OCI-LY3 (cell line): ENCODE results near the gene UNC13D.

ENCODE experiments used
- H2AFZ ChIP-seq: fragments of 200-600, 300-600 bp; shearing (Covaris generic); 2 replicates; pipeline ENCODE4 v1.6.0; 2014; ENCODE audit warnings: antibody characterized with exemption, low read depth, low read length
- H3K27ac ChIP-seq: fragments of 200-600, 300-600 bp; sonication (generic); 2 replicates; pipeline ENCODE4 v1.5.1; 2014; ENCODE audit warnings: mild to moderate bottlenecking, low read length, moderate library complexity, mixed read lengths
- H3K27me3 ChIP-seq: fragments of 200-600, 300-600 bp; sonication (generic); 2 replicates; pipeline ENCODE4 v1.6.1; 2014; ENCODE audit warnings: low read depth, low read length, mixed read lengths
- H3K36me3 ChIP-seq: fragments of 200-600, 300-600 bp; sonication (generic); replicated peaks from 2 replicates; pipeline ENCODE3; 2014; ENCODE audit warnings: low read depth, low read length, mixed read lengths
- H3K4me1 ChIP-seq: fragments of 300-600, 200-600 bp; sonication (generic); 2 replicates; pipeline ENCODE4 v1.6.1; 2014; ENCODE audit warnings: low read length, mixed read lengths
- H3K4me2 ChIP-seq: fragments of 200-600, 300-600 bp; sonication (generic); 2 replicates; pipeline ENCODE4 v1.6.1; 2014; ENCODE audit warnings: low read length, mixed read lengths
- H3K4me3 ChIP-seq: fragments of 300-600, 200-600 bp; sonication (generic); 2 replicates; pipeline ENCODE4 v1.5.1; 2014; ENCODE audit warnings: antibody characterized with exemption, mild to moderate bottlenecking, low read length, moderate library complexity
- H3K79me2 ChIP-seq: fragments of 300-600, 200-600 bp; shearing (Covaris generic); 2 replicates; pipeline ENCODE4 v1.6.1; 2014; ENCODE audit warnings: mild to moderate bottlenecking, low read length, mixed read lengths
- H3K9ac ChIP-seq: fragments of 300-600, 200-600 bp; shearing (Covaris generic); 2 replicates; pipeline ENCODE4 v1.6.0; 2014; ENCODE audit warnings: mild to moderate bottlenecking, low read length, moderate library complexity
- H3K9me3 ChIP-seq: fragments of 200-600, 300-600 bp; shearing (Covaris generic); 2 replicates; pipeline ENCODE4 v1.6.1; 2014; ENCODE audit warnings: low read length, mixed read lengths; ENCODE audit not compliant: insufficient read depth
- H4K20me1 ChIP-seq: fragments of 200-600, 300-600 bp; sonication (generic); 2 replicates; pipeline ENCODE4 v1.6.1; 2016; ENCODE audit warnings: low read length, mixed read lengths; ENCODE audit not compliant: insufficient read depth
- CTCF ChIP-seq: fragments of 200-600, 300-600 bp; sonication (generic); IDR thresholded peaks from 2 replicates; pipeline ENCODE4 v1.5.1; 2014; ENCODE audit warnings: antibody characterized with exemption, low read length, low read depth
- EZH2phosphoT487 ChIP-seq: fragments of 200-600 bp; shearing (Covaris generic); IDR thresholded peaks from 2 replicates; pipeline ENCODE4 v1.6.1; 2018; ENCODE audit warnings: antibody characterized with exemption, mixed run types, low read depth

Gene UNC13D

DNA sequence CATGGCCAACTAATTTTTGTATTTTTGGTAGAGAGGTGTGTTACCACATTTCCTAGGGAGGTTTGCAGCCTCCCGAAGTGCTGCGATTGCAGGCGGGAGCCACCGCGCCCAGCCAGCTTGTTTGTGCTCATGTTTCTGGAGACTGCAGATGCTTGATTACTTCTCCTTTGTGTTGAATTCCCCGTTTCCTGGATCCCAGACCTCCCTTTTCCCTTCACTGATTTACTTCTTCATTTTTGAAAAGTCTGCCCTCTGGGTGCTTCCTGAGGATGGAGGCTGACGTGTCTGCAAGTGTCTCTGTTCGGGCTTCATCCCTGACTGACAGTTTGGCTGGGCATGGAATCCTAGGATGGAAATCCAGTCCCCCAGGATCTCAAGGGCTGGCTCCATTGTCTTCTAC is 41.2 kb upstream of the UNC13D start:
- no peaks in the 10 kb centered on the region for H3K9me3 ChIP-seq
- H3K79me2 ChIP-seq = no peaks in the 10 kb centered on the region
- H3K27me3 ChIP-seq = peaks cover 14% of the 10 kb centered on the region
- H3K36me3 ChIP-seq = peaks cover 6% of the 10 kb centered on the region
- H3K27ac ChIP-seq = no peak overlapping the region
- H3K9ac ChIP-seq = no peak overlapping the region
- no peaks in the 10 kb centered on the region for H4K20me1 ChIP-seq
- TF ChIP-seq EZH2phosphoT487 = no peak
- H3K4me1 ChIP-seq = no peaks in the 10 kb centered on the region
- H2AFZ ChIP-seq = no peak overlapping the region
- no peak overlapping the region for H3K4me2 ChIP-seq
- H3K4me3 ChIP-seq = no peak overlapping the region

- H3K36me3 ChIP-seq = peaks cover 2% of the 10 kb centered on the region
- no peak overlapping the region for H3K9ac ChIP-seq
- no peaks in the 10 kb centered on the region for H4K20me1 ChIP-seq
- no peak overlapping the region for H3K27ac ChIP-seq
- H2AFZ ChIP-seq = no peak overlapping the region
- TF ChIP-seq EZH2phosphoT487 (no peak), CTCF (no peak)
- no peaks in the 10 kb centered on the region for H3K79me2 ChIP-seq
- H3K27me3 ChIP-seq = peaks cover 16% of the 10 kb centered on the region
- H3K4me3 ChIP-seq = no peak overlapping the region
- peaks cover 7% of the 10 kb centered on the region; the same call in 1 of the 2 replicates for H3K4me1 ChIP-seq
- H3K9me3 ChIP-seq = no peaks in the 10 kb centered on the region
- no peak overlapping the region for H3K4me2 ChIP-seq
These were observed 37.7 kb upstream of the UNC13D start for GRCh38 chr17:75881678-75882454.

- TF ChIP-seq EZH2phosphoT487 (no peak), CTCF (no peak)
- H3K4me3 ChIP-seq = no peak overlapping the region
- no peak overlapping the region for H3K27ac ChIP-seq
- no peaks in the 10 kb centered on the region for H3K9me3 ChIP-seq
- no peaks in the 10 kb centered on the region for H3K36me3 ChIP-seq
- H4K20me1 ChIP-seq = no peaks in the 10 kb centered on the region
- H3K4me2 ChIP-seq = no peak overlapping the region
- no peak overlapping the region for H2AFZ ChIP-seq
- no peak overlapping the region for H3K9ac ChIP-seq
- no peaks in the 10 kb centered on the region for H3K79me2 ChIP-seq
- H3K4me1 ChIP-seq = peaks cover 20% of the 10 kb centered on the region
- peaks cover 16% of the 10 kb centered on the region for H3K27me3 ChIP-seq
These were observed 36.1 kb upstream of the UNC13D start for GRCh38 chr17:75880266-75880665.

- Histone ChIP-seq H3K4me1 (peaks cover 20% of the 10 kb centered on the region), H3K36me3 (no peaks in the 10 kb centered on the region), H3K4me2 (peak within 1 kb of the TSS; percentile 88), H3K27me3 (peaks cover 16% of the 10 kb centered on the region), H3K79me2 (no peaks in the 10 kb centered on the region), H3K9me3 (no peaks in the 10 kb centered on the region), H4K20me1 (no peaks in the 10 kb centered on the region), H3K9ac (peak within 1 kb of the TSS; percentile 87), H2AFZ (peak within 1 kb of the TSS; percentile 84), H3K4me3 (peak within 1 kb of the TSS; percentile 92), H3K27ac (peak within 1 kb of the TSS; percentile 67)
- TF ChIP-seq CTCF (no peak), EZH2phosphoT487 (no peak)
These were observed 34.2 kb upstream of the UNC13D start, which contains the start of gene TRIM47 for GRCh38 chr17:75878174-75878998. Gene TRIM47, minus strand, starts transcription at chr17:75878581. Its CDS starts 33 bp downstream, at chr17:75878548.
